ENCODE data around the gene ANO3.

GRCh38 chr11:26702406-26702805 lies 370.5 kb downstream of the ANO3 start:
- TF ChIP-seq CTCF (IDR thresholded peaks at IDR 0.05) (no peak), POLR2A (IDR thresholded peaks at IDR 0.05) (no peak)

Measured in vagina (tissue), 2 donors.